Smooth muscle cell (in vitro differentiated cells): ENCODE results near the gene ID4. TPM values are rescaled to one million over a fixed set of nuclear protein-coding genes. Genes with fewer than 3 reads are reported as not detected.

Source experiments
- DNase-seq: peaks from one replicate; lab custom pipeline; 2025; ENCODE audit not compliant: unreplicated experiment; lab: John Stamatoyannopoulos, UW
- H2AFZ ChIP-seq: fragments of 200-600 bp; sonication (generic); 2 replicates; pipeline ENCODE4 v1.6.0; 2016; ENCODE audit warnings: antibody characterized with exemption, low read depth, mild to moderate bottlenecking
- H3F3A ChIP-seq: fragments of 200-600 bp; sonication (generic); 2 replicates; pipeline ENCODE4 v1.6.0; 2017; ENCODE audit warnings: antibody characterized with exemption, low read depth
- H3K27ac ChIP-seq: fragments of 200-600 bp; sonication (generic); 2 replicates; pipeline ENCODE4 v1.5.1; 2016; ENCODE audit warnings: low read depth, mild to moderate bottlenecking
- H3K27me3 ChIP-seq: fragments of 200-600 bp; sonication (generic); 2 replicates; pipeline ENCODE4 v1.6.1; 2016; ENCODE audit warnings: low read depth, mild to moderate bottlenecking
- H3K36me3 ChIP-seq: fragments of 200-600 bp; sonication (generic); 2 replicates; pipeline ENCODE4 v1.5.1; 2016; ENCODE audit warnings: low read depth
- H3K4me1 ChIP-seq: fragments of 200-600 bp; sonication (generic); 2 replicates; pipeline ENCODE4 v1.5.1; 2016; ENCODE audit warnings: low read depth
- H3K4me2 ChIP-seq: fragments of 200-600 bp; sonication (generic); 2 replicates; pipeline ENCODE4 v1.6.0; 2016; ENCODE audit warnings: mild to moderate bottlenecking
- H3K4me3 ChIP-seq: fragments of 200-600 bp; sonication (generic); 2 replicates; pipeline ENCODE4 v1.5.1; 2016; ENCODE audit warnings: mild to moderate bottlenecking
- H3K79me2 ChIP-seq: fragments of 200-600 bp; sonication (generic); 2 replicates; pipeline ENCODE4 v1.6.0; 2016; ENCODE audit warnings: low read depth, mild to moderate bottlenecking
- H3K9ac ChIP-seq: fragments of 200-600 bp; sonication (generic); 2 replicates; pipeline ENCODE4 v1.6.0; 2016; ENCODE audit warnings: low read depth
- H3K9me3 ChIP-seq: fragments of 200-600 bp; sonication (generic); replicated peaks from 2 replicates; pipeline ENCODE4 v1.5.1; 2016; ENCODE audit warnings: low read depth
- H4K20me1 ChIP-seq: fragments of 200-600 bp; sonication (generic); 2 replicates; pipeline ENCODE4 v1.6.0; 2016; ENCODE audit warnings: low read depth
- WGBS: methylation state at CpG from one replicate; pipeline ENCODE4 v1.1.7; 2016; ENCODE audit warnings: low lambda C conversion rate; 5-methylcytosine and 5-hydroxymethylcytosine counted together
- polyA plus RNA-seq: library from polyadenylated mRNA; unstranded; fragments of >200 nt; fragmentation: Nextera tagmentation; extraction: Ambion mirVana; gene quantifications from 2 replicates; pipeline ENCODE4 v1.2.1, GENCODE V29; 2016
- total RNA-seq: library from RNA; depleted of rRNA; stranded (reverse); fragments of >200 nt; gene quantifications from 2 replicates; pipeline ENCODE4 v1.2.3, GENCODE V29; 2014
- TF ChIP-seq, protein P1 (sequence below): fragments of 200-600 bp; sonication (generic); IDR thresholded peaks from 2 replicates; pipeline ENCODE4 v1.5.1; 2017; ENCODE audit warnings: borderline replicate concordance, mild to moderate bottlenecking, antibody characterized with exemption; ENCODE audit not compliant: insufficient read depth, poor library complexity, severe bottlenecking

The ID4 gene
- total and polyA plus RNA-seq, 2 experiments from 2014 or later = 123 to 181 TPM

DNA sequence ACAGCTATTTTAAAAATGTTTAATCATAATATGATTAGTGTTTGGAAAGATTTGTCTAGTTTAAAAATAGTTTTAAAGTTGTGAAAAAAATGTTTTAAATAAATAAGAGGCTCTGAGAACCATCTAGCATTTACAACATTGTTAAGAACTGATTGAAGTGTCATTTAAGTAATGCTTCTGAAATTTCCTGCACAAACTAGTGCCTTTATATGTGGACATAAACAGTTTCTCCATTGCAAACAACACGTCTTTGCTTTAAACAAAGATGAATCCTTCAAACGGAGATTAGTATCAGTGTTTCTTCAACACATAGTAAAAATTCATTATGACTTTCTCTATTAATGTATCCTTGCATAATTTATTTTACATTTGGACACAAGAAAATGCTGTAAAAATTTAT, 45.9 kb upstream of the ID4 start:
- peak overlapping the region; percentile 4 for H2AFZ ChIP-seq
- no peaks in the 10 kb centered on the region for H3K27me3 ChIP-seq
- H3K9ac ChIP-seq = no peak overlapping the region
- H3K79me2 ChIP-seq = no peaks in the 10 kb centered on the region
- no peaks in the 10 kb centered on the region for H3K9me3 ChIP-seq
- H3K4me3 ChIP-seq = no peak overlapping the region
- H3F3A ChIP-seq = no peaks in the 10 kb centered on the region
- H3K36me3 ChIP-seq = no peaks in the 10 kb centered on the region
- no peaks in the 10 kb centered on the region for H4K20me1 ChIP-seq
- 55% methylated on average over 2 of the region's 2 CpGs for WGBS
- DNase-seq = no peak
- peaks cover 6% of the 10 kb centered on the region for H3K4me1 ChIP-seq
- TF ChIP-seq, protein P1, sequence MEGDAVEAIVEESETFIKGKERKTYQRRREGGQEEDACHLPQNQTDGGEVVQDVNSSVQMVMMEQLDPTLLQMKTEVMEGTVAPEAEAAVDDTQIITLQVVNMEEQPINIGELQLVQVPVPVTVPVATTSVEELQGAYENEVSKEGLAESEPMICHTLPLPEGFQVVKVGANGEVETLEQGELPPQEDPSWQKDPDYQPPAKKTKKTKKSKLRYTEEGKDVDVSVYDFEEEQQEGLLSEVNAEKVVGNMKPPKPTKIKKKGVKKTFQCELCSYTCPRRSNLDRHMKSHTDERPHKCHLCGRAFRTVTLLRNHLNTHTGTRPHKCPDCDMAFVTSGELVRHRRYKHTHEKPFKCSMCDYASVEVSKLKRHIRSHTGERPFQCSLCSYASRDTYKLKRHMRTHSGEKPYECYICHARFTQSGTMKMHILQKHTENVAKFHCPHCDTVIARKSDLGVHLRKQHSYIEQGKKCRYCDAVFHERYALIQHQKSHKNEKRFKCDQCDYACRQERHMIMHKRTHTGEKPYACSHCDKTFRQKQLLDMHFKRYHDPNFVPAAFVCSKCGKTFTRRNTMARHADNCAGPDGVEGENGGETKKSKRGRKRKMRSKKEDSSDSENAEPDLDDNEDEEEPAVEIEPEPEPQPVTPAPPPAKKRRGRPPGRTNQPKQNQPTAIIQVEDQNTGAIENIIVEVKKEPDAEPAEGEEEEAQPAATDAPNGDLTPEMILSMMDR = no peak
- H3K4me2 ChIP-seq = no peak overlapping the region
- no peak overlapping the region for H3K27ac ChIP-seq

DNA sequence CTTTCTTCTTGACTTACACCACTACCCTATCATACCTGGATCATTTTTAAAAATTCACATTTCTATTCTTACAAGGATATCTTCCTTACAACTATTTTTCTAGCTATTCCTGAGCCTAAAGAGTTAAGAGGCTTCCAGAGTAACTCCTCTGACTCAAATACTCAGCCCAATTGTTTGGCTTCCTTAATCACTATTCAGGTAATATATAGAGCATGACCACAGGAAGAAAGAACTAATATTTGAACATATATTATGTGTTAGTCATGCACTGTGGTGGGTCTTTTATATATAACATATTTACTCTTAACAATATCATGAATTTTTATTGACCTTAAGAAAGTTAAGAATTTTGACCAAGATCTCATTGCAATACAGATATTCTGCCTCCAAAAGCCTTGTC, 42.0 kb upstream of the ID4 start:
- no peaks in the 10 kb centered on the region for H3K36me3 ChIP-seq
- no peaks in the 10 kb centered on the region for H3K79me2 ChIP-seq
- TF ChIP-seq, protein P1 = no peak

DNA sequence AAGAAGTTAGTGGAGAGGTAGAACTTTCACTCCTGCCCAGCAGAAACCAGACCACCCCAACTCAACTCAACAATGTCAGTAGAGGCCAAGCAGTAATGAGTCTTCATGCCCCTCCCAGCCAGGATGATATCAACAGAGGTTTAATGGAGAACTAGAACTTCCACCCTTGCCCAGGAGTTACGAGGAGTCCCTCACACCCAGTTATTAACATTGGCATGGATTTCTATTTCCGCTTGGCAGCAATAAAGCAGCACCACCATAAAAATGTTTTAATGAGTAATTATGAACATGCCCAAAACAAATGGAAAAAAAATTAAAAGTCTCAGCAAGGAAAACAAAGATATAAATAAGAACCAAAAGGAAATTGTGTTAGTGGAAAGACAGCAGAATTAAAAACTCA, 40.7 kb upstream of the ID4 start:
- Histone ChIP-seq H3K27me3 (no peaks in the 10 kb centered on the region), H3K4me3 (no peak overlapping the region), H3K36me3 (no peaks in the 10 kb centered on the region), H3K4me1 (no peaks in the 10 kb centered on the region), H3K4me2 (no peak overlapping the region), H3K27ac (no peak overlapping the region), H3F3A (no peaks in the 10 kb centered on the region), H3K9me3 (peaks cover 6% of the 10 kb centered on the region), H3K9ac (no peak overlapping the region), H4K20me1 (no peaks in the 10 kb centered on the region), H3K79me2 (no peaks in the 10 kb centered on the region), H2AFZ (no peak overlapping the region)
- TF ChIP-seq, protein P1 = no peak
- WGBS = 74% methylated on average over 2 of the region's 2 CpGs
- DNase-seq = no peak

More for the DNA sequence above, 42.0 kb upstream of the ID4 start:
- Histone ChIP-seq H3K27me3 (no peaks in the 10 kb centered on the region), H3K9me3 (peaks cover 6% of the 10 kb centered on the region), H2AFZ (no peak overlapping the region), H4K20me1 (no peaks in the 10 kb centered on the region), H3K9ac (no peak overlapping the region), H3K4me3 (no peak overlapping the region), H3F3A (no peaks in the 10 kb centered on the region), H3K4me2 (no peak overlapping the region), H3K4me1 (no peaks in the 10 kb centered on the region), H3K27ac (no peak overlapping the region)
- DNase-seq = no peak

DNA sequence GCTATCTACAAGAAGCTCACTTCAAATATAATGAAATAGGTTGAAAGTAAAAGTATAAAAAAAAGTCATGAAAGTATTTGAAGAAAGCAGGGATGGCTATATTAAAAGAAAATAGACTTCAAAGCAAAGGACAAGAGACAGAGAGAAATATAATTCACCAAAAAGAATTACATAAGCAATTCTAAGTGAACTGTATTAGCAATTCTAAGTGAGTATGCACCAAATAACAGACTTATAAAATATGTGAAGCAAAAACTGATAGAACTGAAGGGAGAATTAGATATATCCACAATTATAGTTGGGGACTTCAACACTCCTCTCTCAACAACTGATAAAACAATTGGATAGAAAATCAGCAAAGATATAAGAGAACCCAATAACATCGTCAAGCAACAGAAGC, 38.8 kb upstream of the ID4 start:
- TF ChIP-seq, protein P1 = no peak
- 84% methylated on average over 1 of the region's 1 CpG for WGBS
- H3K27me3 ChIP-seq = no peaks in the 10 kb centered on the region
- H3K4me3 ChIP-seq = no peak overlapping the region
- no peaks in the 10 kb centered on the region for H3K36me3 ChIP-seq
- no peak overlapping the region for H3K4me2 ChIP-seq
- no peak overlapping the region for H3K27ac ChIP-seq
- H3K9ac ChIP-seq = no peak overlapping the region
- peaks cover 6% of the 10 kb centered on the region for H3K9me3 ChIP-seq
- DNase-seq = no peak
- H3K79me2 ChIP-seq = no peaks in the 10 kb centered on the region
- no peak overlapping the region for H2AFZ ChIP-seq
- no peaks in the 10 kb centered on the region for H4K20me1 ChIP-seq
- H3F3A ChIP-seq = peaks cover 9% of the 10 kb centered on the region
- H3K4me1 ChIP-seq = peaks cover 8% of the 10 kb centered on the region
